ENCODE data around the gene GPT2. TPM values are rescaled to one million over a fixed set of nuclear protein-coding genes. Genes with fewer than 3 reads are reported as not detected.

The GPT2 gene
- total RNA-seq, 1 donor from 2014 or later = 6.2 TPM

DNA sequence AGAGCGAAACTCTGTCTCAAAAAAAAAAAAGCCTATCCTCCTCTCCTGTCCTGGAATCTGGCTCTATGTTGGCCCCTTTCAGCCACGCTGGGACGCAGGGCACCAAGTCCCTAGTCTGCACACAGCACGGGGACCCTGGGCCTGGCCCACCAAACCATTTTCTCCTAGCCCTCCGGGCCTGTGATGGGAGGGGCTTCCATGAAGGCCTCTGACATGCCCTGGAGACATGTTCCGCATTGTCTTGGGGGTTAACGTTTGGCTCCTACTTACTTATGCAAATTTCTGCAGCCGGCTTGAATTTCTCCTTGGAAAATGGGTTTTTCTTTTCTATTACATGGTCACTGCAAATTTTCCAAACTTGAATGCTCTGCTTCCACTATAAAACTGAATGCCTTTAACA lies 12.6 kb upstream of the GPT2 start:
- intact Hi-C loops (cut with DNase I) = no loop called here
- TF ChIP-seq, protein P1, sequence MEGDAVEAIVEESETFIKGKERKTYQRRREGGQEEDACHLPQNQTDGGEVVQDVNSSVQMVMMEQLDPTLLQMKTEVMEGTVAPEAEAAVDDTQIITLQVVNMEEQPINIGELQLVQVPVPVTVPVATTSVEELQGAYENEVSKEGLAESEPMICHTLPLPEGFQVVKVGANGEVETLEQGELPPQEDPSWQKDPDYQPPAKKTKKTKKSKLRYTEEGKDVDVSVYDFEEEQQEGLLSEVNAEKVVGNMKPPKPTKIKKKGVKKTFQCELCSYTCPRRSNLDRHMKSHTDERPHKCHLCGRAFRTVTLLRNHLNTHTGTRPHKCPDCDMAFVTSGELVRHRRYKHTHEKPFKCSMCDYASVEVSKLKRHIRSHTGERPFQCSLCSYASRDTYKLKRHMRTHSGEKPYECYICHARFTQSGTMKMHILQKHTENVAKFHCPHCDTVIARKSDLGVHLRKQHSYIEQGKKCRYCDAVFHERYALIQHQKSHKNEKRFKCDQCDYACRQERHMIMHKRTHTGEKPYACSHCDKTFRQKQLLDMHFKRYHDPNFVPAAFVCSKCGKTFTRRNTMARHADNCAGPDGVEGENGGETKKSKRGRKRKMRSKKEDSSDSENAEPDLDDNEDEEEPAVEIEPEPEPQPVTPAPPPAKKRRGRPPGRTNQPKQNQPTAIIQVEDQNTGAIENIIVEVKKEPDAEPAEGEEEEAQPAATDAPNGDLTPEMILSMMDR (IDR thresholded peaks at IDR 0.05) = no peak
- DNase-seq (no peak), ATAC-seq (no peak)
- H3K27me3 ChIP-seq = no peaks in the 10 kb centered on the region
- no peak overlapping the region for H3K4me3 ChIP-seq
- H3K9me3 ChIP-seq = no peaks in the 10 kb centered on the region
- no peak overlapping the region for H3K27ac ChIP-seq
- no peaks in the 10 kb centered on the region for H3K36me3 ChIP-seq
- H3K4me1 ChIP-seq = no peaks in the 10 kb centered on the region

DNA sequence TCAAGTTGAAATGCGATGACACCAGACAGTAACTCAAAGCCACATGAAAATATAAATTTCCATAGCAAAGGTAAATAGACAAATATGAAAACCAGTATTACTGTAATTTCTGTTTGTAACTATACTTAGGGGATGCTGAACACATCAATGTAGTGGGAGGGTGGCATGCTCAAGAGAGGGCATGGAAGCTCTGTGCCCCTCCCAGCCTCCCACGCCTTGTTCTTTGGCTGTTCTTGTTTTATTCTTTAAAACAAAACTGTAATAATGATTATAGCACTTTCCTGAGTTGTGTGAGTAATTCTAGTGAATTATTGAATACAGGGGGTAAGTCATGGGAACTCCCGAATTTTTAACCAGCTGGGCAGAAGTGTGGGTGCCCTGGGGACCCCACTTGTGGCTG lies 11.0 kb upstream of the GPT2 start:
- no peak overlapping the region for H3K27ac ChIP-seq
- no peaks in the 10 kb centered on the region for H3K36me3 ChIP-seq

DNA sequence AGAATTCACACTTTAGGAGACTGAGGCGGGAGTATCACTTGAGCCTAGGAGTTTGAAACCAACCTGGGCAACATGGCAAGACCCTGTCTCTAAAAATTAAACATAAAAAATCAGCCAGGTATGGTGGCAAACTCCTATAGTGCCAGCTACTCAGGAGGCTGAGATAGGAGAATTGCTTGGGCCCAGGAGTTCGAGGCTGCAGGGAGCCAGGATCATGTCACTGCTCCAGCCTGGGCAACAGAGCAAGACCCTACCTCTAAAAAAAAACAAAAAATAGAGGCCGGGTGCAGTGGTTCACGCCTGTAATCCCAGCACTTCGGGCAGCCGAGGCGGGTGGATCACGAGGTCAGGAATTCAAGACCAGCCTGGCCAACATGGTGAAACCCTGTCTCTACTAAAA lies 8.9 kb upstream of the GPT2 start:
- no peak for DNase-seq
- Histone ChIP-seq H3K27ac (no peak overlapping the region), H3K36me3 (no peaks in the 10 kb centered on the region), H3K27me3 (no peaks in the 10 kb centered on the region), H3K9me3 (no peaks in the 10 kb centered on the region), H3K4me1 (no peaks in the 10 kb centered on the region), H3K4me3 (no peak overlapping the region)
- ATAC-seq = no peak
- intact Hi-C loops (cut with DNase I) = no loop called here
- TF ChIP-seq, protein P1 (IDR thresholded peaks at IDR 0.05) = no peak

More for the DNA sequence above, 11.0 kb upstream of the GPT2 start:
- DNase-seq (no peak), ATAC-seq (no peak)
- H3K4me3 ChIP-seq = no peak overlapping the region
- intact Hi-C loops (cut with DNase I) = no loop called here
- H3K27me3 ChIP-seq = no peaks in the 10 kb centered on the region
- H3K4me1 ChIP-seq = no peaks in the 10 kb centered on the region
- no peaks in the 10 kb centered on the region for H3K9me3 ChIP-seq
- TF ChIP-seq, protein P1 (IDR thresholded peaks at IDR 0.05) = no peak

DNA sequence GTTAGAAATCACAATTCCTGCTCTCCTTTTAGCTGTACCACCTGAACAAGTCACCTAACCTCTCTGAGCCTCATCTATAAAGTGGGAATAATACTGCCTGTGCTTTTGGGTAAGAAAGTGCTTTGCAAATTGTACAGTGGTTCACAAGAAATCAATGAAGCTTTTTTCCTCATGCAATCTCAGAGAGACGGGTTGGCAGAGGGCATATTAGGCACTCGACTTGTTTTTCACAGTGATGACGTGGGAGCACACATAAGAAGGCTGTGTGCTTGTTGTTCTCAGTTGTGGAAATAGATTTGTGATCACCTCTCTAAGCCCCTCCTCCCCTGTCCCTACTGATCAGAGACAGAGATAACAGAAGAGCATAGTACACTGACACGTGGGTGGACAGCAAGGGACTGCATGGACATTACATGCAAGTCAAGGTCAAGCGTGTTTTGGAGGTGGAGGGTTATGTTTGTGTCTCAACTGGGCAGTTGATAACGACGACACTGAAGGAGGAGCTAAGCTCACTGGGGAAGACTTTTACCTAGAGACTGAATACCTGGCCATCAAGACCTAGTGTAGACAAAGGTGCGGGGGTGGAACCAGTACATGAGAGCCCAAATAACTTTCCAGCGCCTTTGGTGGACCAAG lies 1.7 kb upstream of the GPT2 start:
- intact Hi-C loops (cut with DNase I) = no loop called here
- Histone ChIP-seq H3K36me3 (no peaks in the 10 kb centered on the region), H3K27ac (no peak overlapping the region), H3K27me3 (no peaks in the 10 kb centered on the region), H3K4me1 (peaks cover 4% of the 10 kb centered on the region), H3K9me3 (no peaks in the 10 kb centered on the region), H3K4me3 (no peak overlapping the region)
- TF ChIP-seq, protein P1 (IDR thresholded peaks at IDR 0.05) = no peak
- no peak for ATAC-seq
- no peak for DNase-seq

DNA sequence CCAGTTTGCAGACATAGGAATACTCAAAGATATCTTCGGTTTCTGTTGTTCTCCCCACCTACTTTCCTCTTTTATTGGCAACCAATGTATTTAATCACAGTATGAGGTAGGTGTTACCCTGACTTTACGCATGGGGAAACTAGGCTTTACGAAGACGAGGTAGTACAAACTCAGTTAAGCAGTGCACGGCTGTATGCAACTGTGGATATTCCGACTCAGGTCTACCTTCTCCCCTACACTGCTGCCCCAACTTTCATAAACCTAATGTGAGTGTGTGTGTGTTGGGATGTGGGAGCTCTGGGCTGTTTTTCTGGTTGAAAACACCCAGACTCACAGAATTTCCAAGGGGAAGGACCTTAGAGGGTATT lies 1.2 kb upstream of the GPT2 start:
- ATAC-seq (no peak), DNase-seq (no peak)
- Histone ChIP-seq H3K36me3 (no peaks in the 10 kb centered on the region), H3K9me3 (no peaks in the 10 kb centered on the region), H3K4me1 (peaks cover 4% of the 10 kb centered on the region), H3K4me3 (no peak overlapping the region), H3K27me3 (no peaks in the 10 kb centered on the region), H3K27ac (no peak overlapping the region)
- intact Hi-C loops (cut with DNase I) = no loop called here
- TF ChIP-seq, protein P1 (IDR thresholded peaks at IDR 0.05) = no peak

DNA sequence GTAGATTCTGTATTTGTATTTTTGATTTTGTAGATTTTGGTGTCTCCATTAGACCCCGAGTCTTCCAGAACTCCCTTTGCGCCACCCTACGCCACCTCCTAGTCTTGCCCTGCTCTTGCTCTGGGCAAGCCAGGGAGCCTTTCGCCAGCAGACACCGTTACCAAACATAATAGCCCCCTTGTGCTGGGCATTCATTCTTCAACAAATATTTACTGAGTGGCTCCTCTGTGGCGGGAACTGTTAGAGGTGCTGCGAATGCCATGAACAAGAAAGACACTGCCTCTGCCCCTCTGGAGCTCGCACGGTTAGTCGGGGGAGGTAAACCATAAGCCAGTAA lies 841 bp upstream of the GPT2 start:
- DNase-seq (no peak), ATAC-seq (no peak)
- peak overlapping the region; percentile 65 for H3K27ac ChIP-seq
- peaks cover 4% of the 10 kb centered on the region for H3K4me1 ChIP-seq
- H3K9me3 ChIP-seq = no peaks in the 10 kb centered on the region
- intact Hi-C loops (cut with DNase I) = no loop called here
- no peaks in the 10 kb centered on the region for H3K36me3 ChIP-seq
- H3K27me3 ChIP-seq = no peaks in the 10 kb centered on the region
- peak overlapping the region; percentile 91 for H3K4me3 ChIP-seq
- TF ChIP-seq, protein P1 (IDR thresholded peaks at IDR 0.05) = no peak
